ENCODE measurements around the gene PLCH1.

DNA sequence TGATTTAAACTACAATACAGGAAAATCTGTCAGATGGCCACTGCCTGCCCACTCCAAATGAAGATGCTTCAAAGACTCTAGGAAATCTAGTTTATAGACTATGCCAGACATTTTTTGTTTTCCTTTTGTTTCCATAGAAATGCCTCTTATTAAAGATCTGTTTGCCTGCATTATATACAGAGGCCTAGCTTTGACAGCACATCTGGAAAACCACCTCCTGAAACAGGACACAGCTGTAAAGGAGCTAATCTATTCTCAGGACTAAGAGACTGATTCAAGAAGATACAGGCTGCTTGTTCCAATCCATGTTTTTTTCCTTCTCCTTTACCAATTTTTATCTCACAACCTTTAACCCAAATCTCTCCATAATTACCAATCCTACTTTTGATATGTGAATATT, 376.1 kb downstream of the PLCH1 start:
- TF ChIP-seq POLR2AphosphoS5 (IDR thresholded peaks at IDR 0.05; ENCODE audit: low read depth, low read length), result no peak
- TF ChIP-seq, protein P1, sequence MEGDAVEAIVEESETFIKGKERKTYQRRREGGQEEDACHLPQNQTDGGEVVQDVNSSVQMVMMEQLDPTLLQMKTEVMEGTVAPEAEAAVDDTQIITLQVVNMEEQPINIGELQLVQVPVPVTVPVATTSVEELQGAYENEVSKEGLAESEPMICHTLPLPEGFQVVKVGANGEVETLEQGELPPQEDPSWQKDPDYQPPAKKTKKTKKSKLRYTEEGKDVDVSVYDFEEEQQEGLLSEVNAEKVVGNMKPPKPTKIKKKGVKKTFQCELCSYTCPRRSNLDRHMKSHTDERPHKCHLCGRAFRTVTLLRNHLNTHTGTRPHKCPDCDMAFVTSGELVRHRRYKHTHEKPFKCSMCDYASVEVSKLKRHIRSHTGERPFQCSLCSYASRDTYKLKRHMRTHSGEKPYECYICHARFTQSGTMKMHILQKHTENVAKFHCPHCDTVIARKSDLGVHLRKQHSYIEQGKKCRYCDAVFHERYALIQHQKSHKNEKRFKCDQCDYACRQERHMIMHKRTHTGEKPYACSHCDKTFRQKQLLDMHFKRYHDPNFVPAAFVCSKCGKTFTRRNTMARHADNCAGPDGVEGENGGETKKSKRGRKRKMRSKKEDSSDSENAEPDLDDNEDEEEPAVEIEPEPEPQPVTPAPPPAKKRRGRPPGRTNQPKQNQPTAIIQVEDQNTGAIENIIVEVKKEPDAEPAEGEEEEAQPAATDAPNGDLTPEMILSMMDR (IDR thresholded peaks at IDR 0.05 in 2 of 3, conservative IDR thresholded peaks at IDR 0.05 in 1 of 3; ENCODE audit: borderline replicate concordance in 1 of 3, insufficient read depth in 1 of 3, low read depth in 2 of 3, low read length in 2 of 3), result no peak
- no peak for TF ChIP-seq EZH2phosphoT487 (IDR thresholded peaks at IDR 0.05; ENCODE audit: borderline replicate concordance)
- TF ChIP-seq RAD21 (IDR thresholded peaks at IDR 0.05; ENCODE audit: low read depth), result no peak
- TF ChIP-seq, protein P2, sequence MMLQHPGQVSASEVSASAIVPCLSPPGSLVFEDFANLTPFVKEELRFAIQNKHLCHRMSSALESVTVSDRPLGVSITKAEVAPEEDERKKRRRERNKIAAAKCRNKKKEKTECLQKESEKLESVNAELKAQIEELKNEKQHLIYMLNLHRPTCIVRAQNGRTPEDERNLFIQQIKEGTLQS (IDR thresholded peaks at IDR 0.05), result no peak
- TF ChIP-seq, protein P3, sequence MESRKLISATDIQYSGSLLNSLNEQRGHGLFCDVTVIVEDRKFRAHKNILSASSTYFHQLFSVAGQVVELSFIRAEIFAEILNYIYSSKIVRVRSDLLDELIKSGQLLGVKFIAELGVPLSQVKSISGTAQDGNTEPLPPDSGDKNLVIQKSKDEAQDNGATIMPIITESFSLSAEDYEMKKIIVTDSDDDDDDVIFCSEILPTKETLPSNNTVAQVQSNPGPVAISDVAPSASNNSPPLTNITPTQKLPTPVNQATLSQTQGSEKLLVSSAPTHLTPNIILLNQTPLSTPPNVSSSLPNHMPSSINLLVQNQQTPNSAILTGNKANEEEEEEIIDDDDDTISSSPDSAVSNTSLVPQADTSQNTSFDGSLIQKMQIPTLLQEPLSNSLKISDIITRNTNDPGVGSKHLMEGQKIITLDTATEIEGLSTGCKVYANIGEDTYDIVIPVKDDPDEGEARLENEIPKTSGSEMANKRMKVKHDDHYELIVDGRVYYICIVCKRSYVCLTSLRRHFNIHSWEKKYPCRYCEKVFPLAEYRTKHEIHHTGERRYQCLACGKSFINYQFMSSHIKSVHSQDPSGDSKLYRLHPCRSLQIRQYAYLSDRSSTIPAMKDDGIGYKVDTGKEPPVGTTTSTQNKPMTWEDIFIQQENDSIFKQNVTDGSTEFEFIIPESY (IDR thresholded peaks at IDR 0.05; ENCODE audit: extremely low read depth, insufficient replicate concordance, low read length), result no peak
- TF ChIP-seq JUND (IDR thresholded peaks at IDR 0.05), result no peak
